HG03342 (cell line): ENCODE measurements around the gene AOPEP.

Source experiments
- ATAC-seq: cut with Tn5 transposase; IDR thresholded peaks from one replicate; pipeline ENCODE4 v1.9.1; 2021; ENCODE audit warnings: mild to moderate bottlenecking, moderate library complexity; ENCODE audit not compliant: unreplicated experiment

AOPEP gene

DNA sequence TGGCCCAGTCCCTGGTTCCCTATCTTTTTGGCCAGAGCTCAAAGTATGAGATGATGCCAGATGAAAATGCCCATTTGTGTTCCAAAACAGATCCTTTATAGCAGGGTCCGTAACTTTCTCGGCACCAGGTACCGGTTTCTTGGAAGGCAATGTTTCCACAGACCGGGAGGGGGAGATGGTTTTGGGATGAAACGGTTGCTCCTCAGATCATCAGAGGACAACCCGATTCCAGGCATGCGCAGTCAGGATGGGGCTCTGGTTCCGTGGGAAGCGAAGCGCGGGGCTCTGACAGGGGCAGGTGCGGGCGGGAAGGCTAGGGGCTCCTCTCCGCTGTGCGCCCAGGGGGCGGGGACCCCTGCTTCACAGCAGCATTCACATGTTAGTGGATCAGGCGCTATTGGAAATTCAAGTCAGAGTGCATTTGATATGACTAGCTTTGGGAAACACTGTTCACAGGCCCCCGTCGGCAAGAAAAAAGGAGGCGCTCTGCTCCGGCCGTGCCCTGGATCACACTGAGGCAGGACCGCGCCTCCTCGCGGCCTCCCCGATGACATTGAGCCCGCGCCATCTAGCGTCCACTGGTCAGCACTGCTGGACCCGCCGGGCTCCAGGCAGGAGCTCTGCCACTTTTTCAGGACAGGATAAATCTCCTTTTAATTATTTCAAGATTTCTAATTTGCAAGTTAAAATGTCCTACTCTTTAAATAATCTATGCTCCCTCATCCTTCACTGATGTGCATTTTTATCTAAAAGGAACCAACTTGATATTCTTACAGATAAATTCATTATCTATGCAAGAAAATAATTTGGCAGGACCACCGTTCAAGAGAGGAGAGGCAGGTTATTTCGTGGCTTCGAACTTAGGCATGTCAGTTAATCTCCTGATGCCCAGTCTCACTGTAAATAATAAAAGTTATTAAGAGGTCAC lies 401.0 kb downstream of the AOPEP start:
- ATAC-seq, result peak; percentile 64

DNA sequence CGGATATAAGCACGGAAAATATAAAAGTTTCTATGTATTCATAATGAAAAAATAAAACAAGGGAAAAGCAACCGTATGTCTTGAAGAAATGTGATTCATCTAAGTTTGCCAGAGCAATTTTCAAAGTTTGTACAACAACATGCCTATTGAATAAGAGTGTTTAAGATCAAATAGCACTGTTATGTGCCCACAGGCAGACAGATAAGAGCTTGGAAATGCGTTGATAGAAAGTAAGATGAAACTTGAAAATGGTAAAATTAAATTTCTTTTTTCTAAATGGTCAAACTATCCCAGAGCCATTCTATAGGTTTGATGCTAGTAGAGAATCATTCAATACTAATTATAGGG lies 401.7 kb downstream of the AOPEP start:
- ATAC-seq, result no peak

DNA sequence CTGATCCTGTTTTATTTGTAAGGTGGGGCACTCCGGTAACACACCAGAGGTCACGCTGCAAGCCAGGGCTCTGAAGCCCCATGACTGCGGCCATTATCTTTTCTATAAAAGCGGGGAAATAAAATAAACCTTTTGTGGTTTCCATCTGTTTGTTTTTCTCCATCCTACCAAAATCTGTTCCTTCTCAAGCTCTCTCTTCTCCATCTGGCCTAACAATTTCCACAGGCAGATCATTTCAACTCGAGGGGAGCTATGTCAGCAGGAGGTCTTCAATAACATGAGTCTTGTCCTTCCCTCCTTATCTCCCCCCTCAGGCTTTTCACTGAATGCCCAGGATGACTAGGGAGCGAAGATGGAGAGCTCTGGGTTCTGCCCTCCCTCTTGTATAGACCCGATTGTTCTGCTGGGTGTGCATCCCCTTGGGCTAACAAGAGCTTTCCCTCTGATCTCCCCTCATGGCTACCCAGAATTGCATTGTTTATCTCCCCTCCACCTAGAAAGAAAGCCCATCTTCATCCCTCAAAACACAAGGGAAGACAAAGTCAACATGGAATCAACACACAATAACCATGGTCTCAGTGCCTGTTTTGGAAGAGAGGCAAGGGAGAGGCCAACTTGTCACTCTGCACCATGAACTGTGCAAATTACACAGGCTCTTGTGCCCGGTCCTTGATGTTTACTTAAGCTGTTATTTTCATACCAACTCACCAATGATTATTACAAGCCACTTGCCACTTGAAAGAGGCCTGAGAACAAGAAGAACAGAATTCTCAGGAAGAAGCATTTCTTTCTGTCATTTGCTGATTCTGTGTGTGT lies 403.2 kb downstream of the AOPEP start:
- ATAC-seq, result no peak

DNA sequence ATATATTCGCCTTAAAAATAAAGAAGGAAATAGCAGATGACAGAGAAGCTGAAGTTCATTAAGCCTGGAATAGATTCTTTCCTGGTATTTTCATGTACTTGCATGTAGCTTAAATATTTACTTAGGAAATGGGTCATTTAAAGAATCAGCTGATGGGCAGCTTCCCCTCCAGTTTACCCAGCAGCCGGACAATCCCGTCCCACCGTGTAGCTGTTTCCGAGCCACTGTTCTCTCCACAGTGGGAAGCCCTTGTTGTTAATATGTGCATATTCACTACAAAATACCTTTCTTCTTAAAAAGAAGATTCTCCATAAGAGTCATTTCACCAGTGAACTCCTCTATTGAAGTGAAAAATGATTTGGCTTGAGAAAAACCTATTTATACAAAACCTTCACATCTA lies 404.0 kb downstream of the AOPEP start:
- no peak for ATAC-seq

DNA sequence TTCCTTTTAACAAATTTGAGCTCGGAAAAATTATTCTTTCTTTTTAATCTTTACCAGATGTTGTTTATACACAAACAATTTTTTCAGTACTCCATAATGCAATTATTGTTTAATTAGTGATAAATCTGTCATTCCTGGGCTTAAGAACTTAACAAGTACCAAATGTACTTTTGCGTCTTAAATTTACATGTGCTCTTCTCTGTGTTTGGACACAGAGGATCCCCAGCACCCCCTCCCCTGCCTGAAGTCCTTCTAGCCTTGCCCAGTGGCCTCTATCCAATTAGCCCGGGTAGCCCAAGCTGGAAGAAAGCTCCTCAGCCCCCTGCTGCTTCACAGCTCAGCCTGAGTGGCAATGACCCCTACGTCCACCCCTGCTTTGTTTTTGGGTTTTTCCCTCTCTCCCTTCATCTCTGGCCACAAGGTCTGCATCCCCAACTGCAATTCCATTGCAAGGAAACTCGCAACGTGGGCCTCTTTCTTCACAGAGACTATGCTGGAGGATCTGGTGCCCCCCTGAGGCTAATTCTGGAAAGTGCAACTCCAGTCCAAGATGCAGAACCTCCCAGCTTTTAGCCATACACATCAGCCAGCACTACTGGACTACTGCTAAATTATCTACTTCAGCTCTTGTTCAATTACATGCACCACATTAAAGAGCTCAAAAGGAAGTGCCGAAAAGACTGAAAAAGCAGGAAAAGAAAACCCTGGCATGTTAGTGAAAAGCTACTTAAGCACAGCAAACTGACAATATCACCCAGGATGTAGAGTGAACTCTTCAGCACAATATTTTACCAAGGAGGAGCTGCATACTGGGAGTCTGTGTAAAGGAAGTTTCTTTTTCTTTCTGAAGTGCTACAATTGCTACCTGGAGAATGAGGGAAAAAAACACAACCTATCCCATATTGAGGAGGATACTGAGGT lies 404.8 kb downstream of the AOPEP start:
- ATAC-seq, result no peak

DNA sequence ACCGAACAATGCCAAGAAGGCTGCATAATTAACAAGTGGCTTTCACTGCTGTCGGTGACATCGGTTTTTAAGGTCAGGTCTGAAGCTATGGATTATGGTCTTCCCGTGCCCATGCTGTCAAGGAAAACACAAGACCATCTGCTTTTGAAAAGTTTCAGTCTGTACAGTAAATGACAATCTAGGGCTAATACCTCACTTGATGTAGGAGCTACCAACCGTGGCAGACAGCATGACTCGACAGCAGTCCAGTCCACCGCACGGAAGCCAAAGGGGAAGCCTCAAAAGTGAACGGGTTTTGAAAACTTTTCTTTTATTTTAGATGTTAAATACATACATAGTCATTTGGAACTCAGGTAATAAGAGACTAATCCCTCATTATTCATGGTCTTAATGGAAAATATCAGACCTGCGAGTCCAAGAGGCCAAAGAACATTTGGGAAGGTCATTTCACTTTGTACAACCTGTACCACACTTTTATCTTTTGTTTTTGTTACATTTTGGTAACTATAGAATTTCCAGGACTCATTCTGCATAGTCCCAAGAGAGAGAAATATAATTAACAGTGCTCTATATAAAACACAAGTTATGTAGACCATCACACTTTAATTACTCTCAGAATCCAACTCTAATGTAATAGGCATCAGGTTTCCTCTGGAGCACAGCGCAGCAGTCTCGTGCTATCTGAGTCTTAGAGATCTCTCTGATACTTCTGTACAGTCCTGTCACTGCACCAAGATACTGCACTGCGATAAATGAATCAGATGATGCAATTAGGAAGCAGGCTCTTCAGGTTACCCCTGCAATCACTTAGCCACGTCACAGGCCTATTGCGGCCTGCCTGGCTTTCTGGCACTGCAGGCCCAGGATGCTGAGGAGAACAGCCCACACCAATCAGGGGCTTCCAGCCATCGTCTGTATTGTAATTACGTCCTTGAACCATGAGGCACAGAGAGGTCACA lies 406.1 kb downstream of the AOPEP start:
- no peak for ATAC-seq

DNA sequence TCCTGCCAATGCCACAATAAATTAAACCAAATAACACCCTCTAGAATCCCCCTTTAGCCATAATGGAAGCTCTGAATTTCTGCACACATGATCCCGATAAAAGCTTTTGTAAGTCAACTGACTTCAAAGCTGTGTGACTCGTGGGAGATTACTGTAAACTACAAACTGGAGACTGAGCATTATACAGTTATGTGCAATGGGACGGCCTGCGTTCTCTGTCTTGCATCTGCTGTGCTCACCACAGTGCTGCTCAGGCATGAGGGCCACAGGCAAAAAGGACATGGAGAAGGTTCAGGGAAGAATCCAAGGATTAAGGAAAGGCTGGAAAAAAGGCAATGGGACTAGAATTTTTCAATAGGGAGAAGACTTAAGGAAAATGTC lies 406.8 kb downstream of the AOPEP start:
- ATAC-seq, result no peak

DNA sequence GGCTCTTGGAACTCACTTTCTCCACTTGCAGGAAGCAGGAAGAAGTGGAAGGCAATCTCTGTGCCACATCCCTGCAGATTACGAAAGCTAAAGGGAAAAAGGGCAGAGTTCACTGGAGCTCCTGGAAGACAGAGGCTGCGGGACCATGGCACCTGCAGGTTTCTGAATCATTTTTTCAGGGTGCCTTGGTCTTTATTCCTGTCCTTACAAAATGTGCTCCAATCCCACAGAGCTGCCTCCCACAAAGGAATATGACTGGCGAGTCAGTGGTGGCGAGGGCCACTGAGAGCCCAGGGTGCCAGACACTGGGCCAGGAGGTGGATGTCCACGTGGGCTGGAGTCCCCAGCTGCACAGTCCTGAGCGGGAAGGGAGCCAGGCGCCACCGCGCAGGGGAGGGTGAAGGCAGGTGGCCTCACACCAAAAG lies 408.0 kb downstream of the AOPEP start:
- no peak for ATAC-seq

DNA sequence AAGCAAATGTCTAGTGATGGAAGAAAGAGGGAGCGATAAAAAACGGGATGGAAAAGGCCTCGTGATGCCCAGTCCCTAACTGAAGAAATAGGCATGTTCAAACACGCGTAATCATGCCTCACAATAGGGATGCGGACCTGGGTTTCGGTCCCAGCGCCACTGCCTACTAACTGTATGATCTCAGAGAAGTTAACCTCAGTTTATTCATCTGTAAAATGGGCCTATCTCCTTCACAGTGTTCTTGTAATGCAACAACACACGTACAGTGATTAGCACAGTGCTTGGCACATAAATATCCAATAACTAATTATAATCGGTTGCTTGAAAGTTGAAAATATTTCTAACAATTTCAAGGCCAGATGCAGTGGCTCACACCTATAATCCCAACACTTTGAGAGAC lies 409.3 kb downstream of the AOPEP start:
- no peak for ATAC-seq
